ENCODE results near the gene RASEF.

RASEF gene

DNA sequence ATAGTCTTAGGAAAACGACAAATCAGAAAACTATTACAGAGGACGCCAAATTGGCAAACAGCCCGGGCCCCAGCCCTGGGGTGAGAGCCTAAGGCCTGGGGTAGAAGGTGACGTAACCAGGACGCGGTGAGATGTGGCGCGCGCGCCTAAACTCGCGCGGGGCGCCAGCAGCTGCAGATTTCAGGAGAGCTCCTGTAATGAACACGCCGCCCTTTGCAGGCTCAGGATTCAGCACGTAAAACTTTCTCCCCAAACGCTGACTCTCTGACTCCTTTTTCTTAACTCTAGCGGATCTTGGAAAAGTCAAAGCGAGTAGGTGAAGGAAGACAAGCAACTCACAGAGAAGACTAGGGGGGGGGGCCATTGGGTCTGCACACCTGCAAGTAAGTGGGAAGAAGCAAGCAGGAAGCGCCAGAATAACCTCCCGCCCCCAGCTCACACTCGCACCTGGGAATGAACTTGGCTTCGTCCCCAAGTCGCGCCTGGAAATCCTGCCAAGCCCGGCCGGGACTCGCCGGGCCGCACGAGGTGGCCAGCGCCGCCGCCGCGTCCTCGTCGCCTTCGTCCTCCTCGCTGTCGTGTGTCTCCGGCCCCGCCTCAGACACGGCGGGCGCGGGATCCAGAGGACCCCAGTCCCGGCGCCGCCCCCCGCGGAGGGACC lies 822 bp downstream of the RASEF start:
- Histone ChIP-seq H3K4me2 (no peak overlapping the region), H4K20me1 (ENCODE audit: insufficient read depth) (no peaks in the 10 kb centered on the region), H3K4me1 (ENCODE audit: low read depth, poor library complexity, severe bottlenecking) (no peaks in the 10 kb centered on the region), H3K27me3 (ENCODE audit: insufficient read depth, low read depth) (no peaks in the 10 kb centered on the region), H3K27ac (no peak overlapping the region), H3K36me3 (ENCODE audit: insufficient read depth) (no peaks in the 10 kb centered on the region), H2AFZ (ENCODE audit: low read depth) (no peak overlapping the region), H3K4me3 (IDR thresholded peaks at IDR 0.05; ENCODE audit: insufficient read depth, low read depth, low read length) (no peak overlapping the region), H3K79me2 (ENCODE audit: insufficient read depth, low read depth) (no peaks in the 10 kb centered on the region), H3K9ac (no peak overlapping the region)
- no peak for TF ChIP-seq CTCF (conservative IDR thresholded peaks at IDR 0.05; ENCODE audit: low read depth, low read length)

GRCh38 chr9:83061036-83061435 lies 1.9 kb downstream of the RASEF start:
- no peak overlapping the region for H2AFZ ChIP-seq (ENCODE audit: low read depth)
- no peak for TF ChIP-seq CTCF (conservative IDR thresholded peaks at IDR 0.05; ENCODE audit: low read depth, low read length)
- H3K36me3 ChIP-seq (ENCODE audit: insufficient read depth), result no peaks in the 10 kb centered on the region
- no peak overlapping the region for H3K27ac ChIP-seq
- H3K4me3 ChIP-seq (IDR thresholded peaks at IDR 0.05; ENCODE audit: insufficient read depth, low read depth, low read length), result no peak overlapping the region
- H3K9ac ChIP-seq, result no peak overlapping the region
- no peaks in the 10 kb centered on the region for H4K20me1 ChIP-seq (ENCODE audit: insufficient read depth)
- no peaks in the 10 kb centered on the region for H3K4me1 ChIP-seq (ENCODE audit: low read depth, poor library complexity, severe bottlenecking)
- H3K4me2 ChIP-seq, result no peak overlapping the region
- H3K27me3 ChIP-seq (ENCODE audit: insufficient read depth, low read depth), result no peaks in the 10 kb centered on the region
- no peaks in the 10 kb centered on the region for H3K79me2 ChIP-seq (ENCODE audit: insufficient read depth, low read depth)

GRCh38 chr9:83060556-83060955 lies 2.4 kb downstream of the RASEF start:
- Histone ChIP-seq H3K79me2 (ENCODE audit: insufficient read depth, low read depth) (no peaks in the 10 kb centered on the region), H3K4me1 (ENCODE audit: low read depth, poor library complexity, severe bottlenecking) (no peaks in the 10 kb centered on the region), H2AFZ (ENCODE audit: low read depth) (no peak overlapping the region), H3K27me3 (ENCODE audit: insufficient read depth, low read depth) (no peaks in the 10 kb centered on the region), H3K27ac (no peak overlapping the region), H3K9ac (no peak overlapping the region), H3K36me3 (ENCODE audit: insufficient read depth) (no peaks in the 10 kb centered on the region), H4K20me1 (ENCODE audit: insufficient read depth) (no peaks in the 10 kb centered on the region), H3K4me3 (IDR thresholded peaks at IDR 0.05; ENCODE audit: insufficient read depth, low read depth, low read length) (no peak overlapping the region), H3K4me2 (no peak overlapping the region)
- no peak for TF ChIP-seq CTCF (conservative IDR thresholded peaks at IDR 0.05; ENCODE audit: low read depth, low read length)

DNA sequence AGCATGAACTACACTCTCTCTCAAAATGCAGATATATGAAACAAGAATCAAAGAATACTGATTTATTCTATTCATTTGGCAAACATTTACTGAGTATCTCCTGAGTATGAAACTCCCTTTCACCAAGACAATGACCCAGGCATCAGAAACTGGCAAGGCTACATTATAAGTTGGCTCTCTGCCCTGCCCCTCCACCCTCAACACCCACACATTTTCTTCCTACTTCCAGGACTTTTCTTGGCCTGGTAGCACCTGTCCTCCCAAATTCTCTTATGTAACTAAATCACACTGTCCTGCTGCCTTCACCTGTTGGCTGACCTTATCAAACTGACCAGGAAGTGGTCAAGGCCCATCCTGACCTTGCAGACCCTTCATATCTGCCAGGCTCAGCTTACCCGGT lies 3.5 kb downstream of the RASEF start:
- H2AFZ ChIP-seq (ENCODE audit: low read depth), result no peak overlapping the region
- no peak for TF ChIP-seq CTCF (conservative IDR thresholded peaks at IDR 0.05; ENCODE audit: low read depth, low read length)
- H3K9ac ChIP-seq, result no peak overlapping the region
- H3K4me3 ChIP-seq (IDR thresholded peaks at IDR 0.05; ENCODE audit: insufficient read depth, low read depth, low read length), result no peak overlapping the region
- no peaks in the 10 kb centered on the region for H3K36me3 ChIP-seq (ENCODE audit: insufficient read depth)
- no peaks in the 10 kb centered on the region for H3K4me1 ChIP-seq (ENCODE audit: low read depth, poor library complexity, severe bottlenecking)
- H3K27ac ChIP-seq, result no peak overlapping the region
- no peak overlapping the region for H3K4me2 ChIP-seq
- H4K20me1 ChIP-seq (ENCODE audit: insufficient read depth), result no peaks in the 10 kb centered on the region
- H3K27me3 ChIP-seq (ENCODE audit: insufficient read depth, low read depth), result no peaks in the 10 kb centered on the region
- no peaks in the 10 kb centered on the region for H3K79me2 ChIP-seq (ENCODE audit: insufficient read depth, low read depth)
